ENCODE data around the gene CHMP4B.

Gene CHMP4B

GRCh38 chr20:33897313-33897912 lies 86.3 kb downstream of the CHMP4B start:
- no peak for DNase-seq (ENCODE audit: low spot score)

DNA sequence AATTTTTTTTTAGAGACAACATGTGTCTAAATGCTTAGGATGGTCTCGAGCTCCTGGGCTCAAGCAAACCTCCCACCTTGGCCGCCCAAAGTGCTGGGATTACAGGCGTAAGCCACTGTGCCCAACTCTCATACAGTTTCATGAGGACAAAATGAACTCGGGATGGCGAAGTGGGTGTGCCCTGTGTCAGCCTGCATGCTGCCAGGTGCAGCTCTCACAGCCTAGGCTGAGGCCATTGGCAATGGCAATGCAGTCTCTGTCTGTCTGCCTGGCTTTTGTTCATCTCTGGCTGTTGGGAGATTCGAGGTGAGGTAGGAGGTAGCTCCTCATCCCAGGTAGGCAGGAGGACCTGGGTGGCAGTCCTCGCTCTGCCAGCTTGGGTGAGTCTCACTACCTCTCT lies 88.0 kb downstream of the CHMP4B start:
- DNase-seq (ENCODE audit: low spot score), result no peak

GRCh38 chr20:33900521-33901131 lies 89.5 kb downstream of the CHMP4B start:
- DNase-seq (ENCODE audit: low spot score), result no peak

DNA sequence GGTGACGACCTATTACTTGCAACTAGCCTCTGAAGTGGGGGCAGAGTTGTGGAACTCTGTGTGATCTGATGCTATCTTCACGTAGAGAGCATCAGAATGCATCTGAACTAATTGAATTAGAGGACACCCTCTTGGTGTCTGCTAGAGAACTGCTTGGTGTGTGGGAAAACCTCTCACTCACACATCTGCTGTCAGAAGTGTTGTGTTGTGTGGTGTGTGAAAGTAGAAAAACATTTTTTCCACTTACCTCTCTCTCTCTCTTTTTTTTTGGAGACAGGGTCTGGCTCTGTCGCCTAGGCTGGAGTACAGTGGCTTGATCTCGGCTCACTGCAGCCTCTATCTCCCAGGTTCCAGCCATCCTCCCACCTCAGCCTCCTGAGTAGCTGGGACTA lies 90.0 kb downstream of the CHMP4B start:
- DNase-seq (ENCODE audit: low spot score), result no peak

DNA sequence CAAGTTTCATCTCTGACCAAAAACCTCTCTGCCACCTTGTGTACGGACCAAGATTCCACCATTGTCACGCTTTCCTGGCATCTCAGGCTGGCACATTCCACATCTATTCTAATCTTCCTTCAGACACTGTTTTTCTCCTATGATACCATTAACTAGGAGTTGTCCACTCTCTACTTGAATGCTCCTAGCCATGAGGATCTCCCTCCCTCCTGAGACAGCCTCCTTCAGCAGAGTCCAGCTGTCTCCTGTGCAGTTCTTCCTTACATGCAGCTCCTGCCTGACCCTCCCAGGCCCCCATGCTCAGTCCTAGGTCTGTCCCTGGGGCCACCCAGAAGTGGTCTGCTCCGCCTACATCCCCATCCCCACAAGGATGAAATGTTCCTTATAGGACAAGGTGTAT lies 90.9 kb downstream of the CHMP4B start:
- no peak for DNase-seq (ENCODE audit: low spot score)

All from cerebellar cortex (tissue), 1 donor.